Spinal cord (tissue), 10 donors: ENCODE measurements around the gene WASHC2A. TPM values are rescaled to one million over a fixed set of nuclear protein-coding genes. Genes with fewer than 3 reads are reported as not detected.
A peak's percentile ranks its signal among the peaks of the same experiment; 100 is the strongest.
"Not testable (repeated sequence)": the region's sequence is repeated elsewhere in the genome, so short reads cannot be mapped to it uniquely, and the experiment has no call there.

ENCODE experiments used
- DNase-seq, 6 donors: peaks; one replicate each; pipeline versions ENCODE4 v3.0.0 to v3.0.0-alpha.2; 2013 to 2015; ENCODE audit warnings: low spot score in 6 of 6, low read depth in 4 of 6
- H3K27ac ChIP-seq: one replicate; pipeline ENCODE4 v1.5.1; 2013; ENCODE audit warnings: low read depth, low read length, control low read depth
- H3K27me3 ChIP-seq: one replicate; pipeline ENCODE4 v1.6.1; 2013; ENCODE audit warnings: low read length; ENCODE audit not compliant: control insufficient read depth, insufficient read depth
- H3K36me3 ChIP-seq: one replicate; pipeline ENCODE4 v1.6.1; 2013; ENCODE audit warnings: low read length; ENCODE audit not compliant: control insufficient read depth, insufficient read depth
- H3K4me1 ChIP-seq: one replicate; pipeline ENCODE4 v1.6.1; 2013; ENCODE audit warnings: low read length; ENCODE audit not compliant: control insufficient read depth, insufficient read depth
- H3K4me3 ChIP-seq: one replicate; pipeline ENCODE4 v1.5.1; 2013; ENCODE audit warnings: low read depth, low read length, control low read depth
- H3K9me3 ChIP-seq: one replicate; pipeline ENCODE4 v1.6.1; 2013; ENCODE audit warnings: low read length; ENCODE audit not compliant: control insufficient read depth, insufficient read depth
- WGBS: methylation state at CpG from one replicate; pipeline ENCODE4 v1.1.5; 2013; ENCODE audit warnings: missing lambda C conversion rate; ENCODE audit not compliant: insufficient coverage; 5-methylcytosine and 5-hydroxymethylcytosine counted together
- long read RNA-seq, 4 donors: transcript quantifications; one replicate each; lab custom pipeline, GENCODE V29; 2026
- polyA plus RNA-seq, 2 donors: library from polyadenylated mRNA; unstranded; fragments of 120-200 nt; gene quantifications; one replicate each; pipeline ENCODE4 v1.2.1, GENCODE V29; 2013; ENCODE audit not compliant: insufficient read length in 2 of 2
- total RNA-seq, 2 donors: library from RNA; depleted of rRNA in 1 of 2; stranded (reverse); fragments of 120-200 nt in 1 of 2; fragments of >200 nt in 1 of 2; gene quantifications; one replicate each; pipeline versions ENCODE4 v1.2.3 to v1.2.4, GENCODE V29; 2013 to 2014
- donor health status: healthy.

The WASHC2A gene, protein sequence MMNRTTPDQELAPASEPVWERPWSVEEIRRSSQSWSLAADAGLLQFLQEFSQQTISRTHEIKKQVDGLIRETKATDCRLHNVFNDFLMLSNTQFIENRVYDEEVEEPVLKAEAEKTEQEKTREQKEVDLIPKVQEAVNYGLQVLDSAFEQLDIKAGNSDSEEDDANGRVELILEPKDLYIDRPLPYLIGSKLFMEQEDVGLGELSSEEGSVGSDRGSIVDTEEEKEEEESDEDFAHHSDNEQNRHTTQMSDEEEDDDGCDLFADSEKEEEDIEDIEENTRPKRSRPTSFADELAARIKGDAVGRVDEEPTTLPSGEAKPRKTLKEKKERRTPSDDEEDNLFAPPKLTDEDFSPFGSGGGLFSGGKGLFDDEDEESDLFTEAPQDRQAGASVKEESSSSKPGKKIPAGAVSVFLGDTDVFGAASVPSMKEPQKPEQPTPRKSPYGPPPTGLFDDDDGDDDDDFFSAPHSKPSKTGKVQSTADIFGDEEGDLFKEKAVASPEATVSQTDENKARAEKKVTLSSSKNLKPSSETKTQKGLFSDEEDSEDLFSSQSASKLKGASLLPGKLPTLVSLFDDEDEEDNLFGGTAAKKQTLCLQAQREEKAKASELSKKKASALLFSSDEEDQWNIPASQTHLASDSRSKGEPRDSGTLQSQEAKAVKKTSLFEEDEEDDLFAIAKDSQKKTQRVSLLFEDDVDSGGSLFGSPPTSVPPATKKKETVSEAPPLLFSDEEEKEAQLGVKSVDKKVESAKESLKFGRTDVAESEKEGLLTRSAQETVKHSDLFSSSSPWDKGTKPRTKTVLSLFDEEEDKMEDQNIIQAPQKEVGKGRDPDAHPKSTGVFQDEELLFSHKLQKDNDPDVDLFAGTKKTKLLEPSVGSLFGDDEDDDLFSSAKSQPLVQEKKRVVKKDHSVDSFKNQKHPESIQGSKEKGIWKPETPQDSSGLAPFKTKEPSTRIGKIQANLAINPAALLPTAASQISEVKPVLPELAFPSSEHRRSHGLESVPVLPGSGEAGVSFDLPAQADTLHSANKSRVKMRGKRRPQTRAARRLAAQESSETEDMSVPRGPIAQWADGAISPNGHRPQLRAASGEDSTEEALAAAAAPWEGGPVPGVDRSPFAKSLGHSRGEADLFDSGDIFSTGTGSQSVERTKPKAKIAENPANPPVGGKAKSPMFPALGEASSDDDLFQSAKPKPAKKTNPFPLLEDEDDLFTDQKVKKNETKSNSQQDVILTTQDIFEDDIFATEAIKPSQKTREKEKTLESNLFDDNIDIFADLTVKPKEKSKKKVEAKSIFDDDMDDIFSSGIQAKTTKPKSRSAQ (N-terminal part only)
- total RNA-seq (10 to 100 TPM; 39.9 to 42.9 TPM), polyA plus RNA-seq (10 to 100 TPM; 37.4 to 39.8 TPM)
- long read RNA-seq, donor 1, full-length matches to known transcripts: 1 of 9 reads
- long read RNA-seq, donor 1, partial matches to known transcripts: 8 of 9 reads
- long read RNA-seq, donor 1, other reads (novel, unspliced or antisense): 0 of 9 reads
- long read RNA-seq, donor 2: 0 reads
- long read RNA-seq, donor 3: 0 reads
- long read RNA-seq, donor 4: 0 reads

DNA sequence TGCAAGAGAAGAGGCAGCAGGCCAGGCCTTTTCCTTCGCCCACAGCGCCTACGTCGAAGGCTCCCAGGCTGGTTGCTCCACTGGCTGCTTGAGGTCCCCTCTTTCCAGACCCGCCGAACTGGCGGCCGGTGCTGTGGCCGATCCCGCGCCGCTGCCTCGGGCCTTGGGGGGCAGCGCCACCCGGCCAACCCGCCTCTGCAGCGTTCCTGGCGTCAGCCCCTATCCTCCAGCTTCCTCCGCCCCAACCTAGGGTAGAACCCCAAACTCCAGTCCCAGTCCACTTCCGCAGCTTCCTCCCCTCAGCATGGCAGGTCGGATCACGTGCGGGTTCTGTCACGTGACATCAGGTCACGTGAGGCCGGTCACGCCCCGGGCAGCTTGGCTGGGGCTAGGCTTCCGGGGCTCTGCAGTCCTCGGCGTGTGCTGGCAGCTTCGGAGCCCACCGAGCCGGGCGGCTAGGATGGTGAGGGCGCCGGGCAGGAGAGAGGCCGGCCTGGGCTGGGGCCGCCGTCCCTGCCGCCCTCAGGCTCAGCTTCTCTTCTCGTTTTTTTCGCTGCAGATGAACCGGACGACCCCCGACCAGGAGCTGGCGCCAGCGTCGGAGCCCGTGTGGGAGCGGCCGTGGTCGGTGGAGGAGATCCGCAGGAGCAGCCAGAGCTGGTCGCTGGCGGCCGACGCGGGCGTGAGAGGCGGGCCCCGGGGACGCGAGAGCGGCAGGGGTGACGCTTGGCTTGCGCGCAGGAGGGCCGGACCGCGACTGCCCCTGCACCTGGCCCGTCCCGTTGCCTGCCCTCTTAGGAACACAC is at the start of gene WASHC2A:
Gene WASHC2A (plus strand): TSS at position 409 of the 806 bp plus-strand sequence. CDS start 52 bp downstream, at position 461.
- not testable (repeated sequence) for H3K36me3 ChIP-seq, H3K27me3 ChIP-seq, H3K27ac ChIP-seq, H3K9me3 ChIP-seq, H3K4me1 ChIP-seq
- peak within 1 kb of the TSS; percentile 53 for H3K4me3 ChIP-seq
- DNase-seq: peak; percentile 13 to 96 (median 54)
- under 1% methylated on average over 45 of the region's 73 CpGs for WGBS

DNA sequence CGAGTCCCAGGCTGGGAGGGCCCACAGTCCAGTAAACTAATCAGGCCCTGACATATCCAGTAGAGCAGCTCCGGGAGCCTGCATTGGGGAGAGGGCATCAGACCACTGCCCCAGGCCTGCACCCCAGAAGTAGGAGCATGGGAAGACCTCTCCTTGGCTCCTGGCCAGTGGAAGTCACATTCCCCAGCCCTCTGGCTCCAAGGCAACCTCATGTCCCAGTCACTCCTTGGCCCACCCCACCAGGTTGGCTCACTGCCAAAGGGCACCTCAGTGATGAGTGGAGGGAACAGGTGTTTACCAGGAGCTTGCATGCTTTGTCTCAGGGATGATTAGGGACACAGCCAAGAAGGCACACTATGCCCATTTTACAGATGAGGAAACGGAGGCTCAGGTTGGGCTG is 48.5 kb upstream of the WASHC2A start:
- H3K9me3 ChIP-seq, DNase-seq, H3K4me1 ChIP-seq, H3K27me3 ChIP-seq, H3K27ac ChIP-seq, H3K4me3 ChIP-seq, H3K36me3 ChIP-seq: not testable (repeated sequence)
- WGBS: 85% methylated on average over 3 of the region's 3 CpGs

DNA sequence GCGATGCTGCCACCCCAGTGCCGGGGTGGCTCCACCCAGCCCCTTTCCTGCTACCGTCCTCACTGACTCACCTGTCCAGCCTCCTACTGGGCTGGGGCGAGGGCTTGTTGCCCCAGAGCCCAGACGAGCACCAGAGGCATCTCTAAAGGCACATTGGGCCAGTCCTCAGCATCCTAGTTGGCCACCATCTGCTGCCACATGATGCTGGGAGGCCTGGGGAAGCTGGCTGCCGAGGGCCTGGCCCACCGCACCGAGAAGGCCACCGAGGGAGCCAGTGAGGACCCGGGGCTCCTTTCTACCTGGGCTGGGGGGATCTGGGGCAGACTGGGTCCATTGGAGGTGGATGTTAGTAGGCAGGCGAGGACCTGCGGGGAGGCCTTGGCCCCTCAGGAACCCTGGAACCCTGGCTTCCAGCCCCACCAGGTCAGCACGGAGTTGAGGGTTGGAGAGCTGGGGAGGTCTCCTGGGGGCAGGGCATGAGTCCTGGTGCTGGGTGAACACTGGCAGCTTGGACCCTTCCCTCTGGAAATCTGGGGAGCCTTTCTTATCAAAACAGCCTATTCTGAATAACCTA is 47.2 kb upstream of the WASHC2A start:
- H3K36me3 ChIP-seq, H3K9me3 ChIP-seq, H3K4me1 ChIP-seq, H3K27ac ChIP-seq, H3K4me3 ChIP-seq, DNase-seq: not testable (repeated sequence)
- H3K27me3 ChIP-seq: peaks cover 11% of the 10 kb centered on the region
- 88% methylated on average over 8 of the region's 13 CpGs for WGBS

DNA sequence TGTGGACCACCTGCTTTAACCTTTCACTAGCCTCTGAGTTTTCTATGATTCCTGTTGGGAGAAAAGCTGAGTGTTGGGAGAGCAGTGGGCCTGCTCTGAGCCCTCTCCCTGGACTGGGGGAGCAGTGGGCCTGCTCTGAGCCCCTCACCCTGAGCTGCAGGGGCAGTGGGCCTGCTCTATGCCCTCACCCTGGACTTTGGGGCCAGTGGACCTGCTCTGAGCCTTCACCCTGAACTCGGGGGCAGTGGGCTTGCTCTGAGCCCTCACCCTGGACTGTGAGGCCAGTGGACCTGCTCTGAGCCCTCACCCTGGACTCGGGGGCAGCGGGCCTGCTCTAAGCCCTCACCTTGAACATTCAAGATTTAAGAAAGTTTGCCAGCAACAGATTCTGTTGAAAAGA is 46.1 kb upstream of the WASHC2A start:
- Histone ChIP-seq H3K27me3 (peaks cover 14% of the 10 kb centered on the region), H3K36me3 (no peaks in the 10 kb centered on the region), H3K9me3 (no peaks in the 10 kb centered on the region), H3K27ac (no peak overlapping the region), H3K4me1 (peaks cover 3% of the 10 kb centered on the region), H3K4me3 (no peak overlapping the region)
- no peak for DNase-seq
- WGBS: 91% methylated on average over 3 of the region's 3 CpGs

DNA sequence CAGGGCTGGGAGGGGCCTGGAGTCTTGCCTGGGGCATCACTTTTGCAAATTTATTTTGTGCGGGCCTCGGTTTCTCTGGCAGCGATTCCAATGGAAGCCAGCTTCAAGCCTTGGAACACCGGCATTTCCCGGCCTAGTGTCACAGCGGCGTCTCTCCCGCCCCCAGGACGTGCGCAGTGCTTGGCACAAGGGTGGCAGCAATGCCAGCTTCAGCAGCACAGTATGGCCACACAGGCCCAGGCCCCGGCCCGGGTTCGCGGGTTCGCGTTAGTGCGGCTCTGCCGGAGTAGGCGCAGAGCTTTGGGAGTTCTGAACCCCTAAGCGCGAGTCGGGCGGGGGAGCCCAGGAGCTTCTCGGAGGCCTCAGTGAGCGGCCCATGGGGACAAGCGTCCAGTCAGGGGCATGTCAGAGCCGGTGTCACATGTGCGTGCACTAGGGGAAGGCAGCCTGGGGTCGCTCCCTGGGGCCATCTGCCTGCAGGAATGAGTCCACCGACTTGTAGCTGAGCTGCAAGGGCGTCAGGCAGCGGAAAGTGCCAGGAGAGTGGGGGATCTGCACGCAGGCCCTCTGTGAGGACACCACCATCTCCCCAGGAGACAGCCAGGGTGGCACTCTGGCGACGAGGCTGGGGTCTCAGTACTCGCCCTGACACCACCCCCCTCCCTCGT is 42.9 kb upstream of the WASHC2A start:
- not testable (repeated sequence) for H3K36me3 ChIP-seq, H3K4me3 ChIP-seq
- 15% methylated on average over 26 of the region's 37 CpGs for WGBS

DNA sequence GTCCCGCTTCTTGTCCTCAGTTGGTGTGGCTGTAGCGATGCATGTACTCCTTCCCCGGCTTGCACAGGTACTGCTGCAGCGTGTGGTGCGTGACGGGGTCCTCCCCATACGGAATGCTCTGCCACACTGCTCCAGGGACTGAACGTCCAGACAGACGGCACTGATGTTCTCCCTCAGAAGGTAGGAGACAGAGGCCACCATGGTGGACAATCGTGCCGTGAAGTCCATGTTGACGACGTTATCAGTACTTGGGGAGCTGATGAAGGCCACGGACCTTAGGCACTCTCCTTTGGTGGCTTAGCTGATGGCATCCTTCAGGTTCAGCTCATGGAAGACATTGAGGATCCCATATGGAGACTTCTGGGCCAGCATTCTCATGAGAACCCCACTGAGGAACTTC is 42.1 kb upstream of the WASHC2A start:
- H3K27me3 ChIP-seq: peaks cover 14% of the 10 kb centered on the region
- 94% methylated on average over 14 of the region's 14 CpGs for WGBS
- H3K27ac ChIP-seq: no peak overlapping the region
- DNase-seq: no peak
- H3K4me1 ChIP-seq: peaks cover 3% of the 10 kb centered on the region
- no peaks in the 10 kb centered on the region for H3K36me3 ChIP-seq
- no peak overlapping the region for H3K4me3 ChIP-seq
- H3K9me3 ChIP-seq: no peaks in the 10 kb centered on the region

More for the DNA sequence above, 42.9 kb upstream of the WASHC2A start:
- not testable (repeated sequence) for H3K27ac ChIP-seq, H3K9me3 ChIP-seq, DNase-seq, H3K4me1 ChIP-seq
- H3K27me3 ChIP-seq: peaks cover 14% of the 10 kb centered on the region

DNA sequence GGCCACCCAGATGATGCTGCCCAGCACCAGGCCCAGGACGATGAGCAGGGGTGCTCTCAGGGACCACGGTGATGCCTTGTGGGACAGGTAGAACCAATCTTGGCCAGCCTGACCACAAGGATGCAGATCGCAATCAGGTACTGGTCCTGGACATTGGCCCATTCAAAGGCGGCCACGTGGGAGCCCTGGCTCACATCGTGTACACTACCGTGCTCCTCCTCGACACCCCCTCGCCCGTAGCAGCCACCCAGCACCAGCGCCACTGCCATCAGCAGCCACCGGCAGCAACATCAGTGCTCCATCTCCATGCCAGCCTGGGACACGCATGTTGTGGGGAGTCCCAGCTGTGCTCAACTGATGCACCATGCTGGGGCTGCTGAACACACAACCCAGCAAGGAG is 40.6 kb upstream of the WASHC2A start:
- H3K4me3 ChIP-seq: no peak overlapping the region
- no peak for DNase-seq
- 91% methylated on average over 13 of the region's 13 CpGs for WGBS
- H3K27me3 ChIP-seq: peaks cover 14% of the 10 kb centered on the region
- H3K4me1 ChIP-seq: peaks cover 3% of the 10 kb centered on the region
- H3K9me3 ChIP-seq: no peaks in the 10 kb centered on the region
- H3K36me3 ChIP-seq: no peaks in the 10 kb centered on the region
- no peak overlapping the region for H3K27ac ChIP-seq

DNA sequence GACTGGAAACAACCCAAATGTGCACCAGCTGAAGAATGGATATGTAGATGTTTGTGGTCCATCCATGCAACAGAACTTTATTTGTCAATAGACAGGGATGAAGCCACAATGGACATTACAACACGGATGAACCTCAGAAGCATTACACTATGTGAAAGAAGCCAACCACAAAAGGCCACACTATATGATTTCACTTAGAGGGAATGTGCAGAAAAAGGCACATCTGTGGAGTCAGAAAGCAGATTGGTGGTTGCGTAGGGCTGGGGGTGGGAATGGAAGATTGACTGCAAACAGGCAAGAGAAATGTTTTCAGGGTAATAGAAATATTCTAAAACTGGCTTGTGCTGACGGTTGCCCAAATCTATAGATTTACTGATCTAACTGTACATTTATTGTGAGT is 34.3 kb upstream of the WASHC2A start:
- H3K27me3 ChIP-seq: no peaks in the 10 kb centered on the region
- H3K4me1 ChIP-seq: no peaks in the 10 kb centered on the region
- no peaks in the 10 kb centered on the region for H3K9me3 ChIP-seq
- no peaks in the 10 kb centered on the region for H3K36me3 ChIP-seq
- no peak overlapping the region for H3K27ac ChIP-seq
- no peak overlapping the region for H3K4me3 ChIP-seq
- WGBS: 90% methylated on average over 1 of the region's 3 CpGs
- no peak for DNase-seq
